Hematopoietic multipotent progenitor cell (in vitro differentiated cells): ENCODE data around the gene KLRC4. TPM values are rescaled to one million over a fixed set of nuclear protein-coding genes. Genes with fewer than 3 reads are reported as not detected.
"Not testable (repeated sequence)": the region's sequence is repeated elsewhere in the genome, so short reads cannot be mapped to it uniquely, and the experiment has no call there.

Experiments
- DNase-seq, 3 donors: peaks; one replicate each; pipeline ENCODE4 v3.0.0-alpha.2; 2011 to 2015; ENCODE audit warnings: low read depth in 2 of 3, low spot score in 2 of 3
- total RNA-seq: library from RNA; depleted of rRNA; stranded (reverse); fragments of >200 nt; gene quantifications from one replicate; pipeline ENCODE4 v1.2.3, GENCODE V29; 2012

Gene KLRC4, protein sequence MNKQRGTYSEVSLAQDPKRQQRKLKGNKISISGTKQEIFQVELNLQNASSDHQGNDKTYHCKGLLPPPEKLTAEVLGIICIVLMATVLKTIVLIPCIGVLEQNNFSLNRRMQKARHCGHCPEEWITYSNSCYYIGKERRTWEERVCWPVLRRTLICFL
- not detected for total RNA-seq

DNA sequence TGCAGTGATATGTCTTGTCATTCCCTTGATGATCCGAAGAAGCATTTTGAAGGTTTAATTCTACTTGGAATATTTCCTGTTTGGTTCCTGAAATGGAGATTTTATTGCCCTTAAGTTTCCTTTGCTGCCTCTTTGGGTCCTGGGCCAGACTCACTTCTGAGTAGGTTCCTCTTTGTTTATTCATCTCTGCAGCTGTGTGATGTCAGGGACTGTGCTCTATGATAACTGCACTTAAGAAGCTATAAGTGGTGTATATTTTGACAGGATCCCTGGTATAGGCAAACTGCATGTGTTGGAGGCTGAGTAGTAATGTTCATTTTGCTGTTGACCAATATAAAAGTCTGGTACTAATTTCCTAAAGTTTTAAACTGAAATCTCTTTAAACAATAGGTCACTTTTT lies at the start of gene KLRC4:
Gene KLRC4 (minus strand): TSS at position 366 of the 400 bp plus-strand sequence. CDS start 182 bp downstream, at position 184.
- peak in 2 of 3 donors; percentile 45 to 80 for DNase-seq

DNA sequence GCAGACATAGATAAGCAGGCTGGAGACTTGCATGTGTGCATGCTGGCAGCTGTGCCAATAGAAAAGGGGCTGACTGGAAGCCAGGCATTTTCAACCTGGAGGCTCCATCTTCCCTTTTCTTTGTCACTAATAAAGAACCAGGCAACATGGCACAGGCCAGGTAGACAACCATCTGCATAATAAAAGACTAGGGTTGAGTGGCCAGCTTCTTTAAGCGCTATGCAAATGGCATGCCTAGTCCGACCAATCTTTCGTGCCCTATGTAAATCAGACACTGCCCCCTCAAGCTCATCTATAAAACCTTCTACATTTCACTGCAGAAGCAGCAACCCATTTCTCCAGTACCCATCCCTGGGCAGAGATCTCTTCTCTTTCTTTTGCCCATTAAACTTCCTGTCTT lies 48.2 kb upstream of the KLRC4 start:
- DNase-seq: no peak

DNA sequence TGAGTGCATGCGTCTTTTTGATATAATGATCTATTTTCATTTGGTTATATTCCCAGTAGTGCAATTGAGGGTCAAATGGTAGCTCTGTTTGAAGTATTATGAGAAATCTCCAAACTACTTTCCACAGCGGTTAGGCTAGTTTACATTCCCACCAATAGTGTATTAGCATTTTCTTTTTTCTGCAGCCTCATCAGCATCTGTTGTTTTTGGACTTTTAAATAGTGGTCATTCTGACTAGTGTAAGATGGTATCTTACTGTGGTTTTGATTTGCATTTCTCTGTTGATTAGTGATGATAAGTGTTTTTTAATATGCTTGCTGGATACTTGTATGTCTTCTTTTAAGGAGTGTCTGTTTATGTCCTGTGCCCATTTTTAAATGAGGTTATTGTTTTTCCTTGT lies 47.3 kb upstream of the KLRC4 start:
- no peak for DNase-seq

DNA sequence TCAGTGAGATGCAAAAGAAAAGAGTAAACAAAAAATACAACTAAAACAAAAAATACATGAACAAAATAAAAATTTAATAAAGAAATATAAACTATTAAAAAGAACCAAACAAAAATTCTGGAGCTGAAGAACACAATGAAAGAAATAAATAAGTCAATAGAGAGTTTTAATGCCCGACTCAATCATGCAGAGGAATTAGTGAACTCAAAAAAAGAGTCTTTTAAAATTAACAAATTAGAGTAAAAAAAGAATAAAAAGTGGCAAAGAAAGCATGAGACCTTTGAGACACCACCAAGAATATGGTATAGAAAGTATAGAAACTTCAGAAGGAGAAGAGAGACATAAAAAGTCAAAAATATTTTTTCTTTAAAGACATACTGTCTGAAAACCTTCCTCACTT lies 46.2 kb upstream of the KLRC4 start:
- peak in 1 of 3 donors; percentile 12 for DNase-seq

DNA sequence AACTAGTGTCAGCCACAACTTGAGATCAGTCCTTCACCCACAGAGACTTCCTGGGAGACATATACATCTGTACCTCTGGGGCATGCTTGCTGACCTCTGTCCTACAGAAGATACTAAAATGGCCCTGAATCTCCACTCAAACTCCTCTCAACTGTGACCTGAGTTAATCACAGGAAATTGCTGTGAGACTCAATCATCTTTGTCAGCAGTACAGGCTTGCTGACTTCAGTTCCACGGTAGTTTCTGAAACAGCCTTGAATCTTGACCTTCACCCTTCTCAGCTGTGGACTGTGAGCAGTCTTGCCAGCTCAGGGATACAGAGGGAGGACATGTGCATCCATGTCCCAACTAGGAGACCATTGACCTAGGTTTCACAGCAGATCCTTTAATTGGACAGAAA lies 45.0 kb upstream of the KLRC4 start:
- no peak for DNase-seq

DNA sequence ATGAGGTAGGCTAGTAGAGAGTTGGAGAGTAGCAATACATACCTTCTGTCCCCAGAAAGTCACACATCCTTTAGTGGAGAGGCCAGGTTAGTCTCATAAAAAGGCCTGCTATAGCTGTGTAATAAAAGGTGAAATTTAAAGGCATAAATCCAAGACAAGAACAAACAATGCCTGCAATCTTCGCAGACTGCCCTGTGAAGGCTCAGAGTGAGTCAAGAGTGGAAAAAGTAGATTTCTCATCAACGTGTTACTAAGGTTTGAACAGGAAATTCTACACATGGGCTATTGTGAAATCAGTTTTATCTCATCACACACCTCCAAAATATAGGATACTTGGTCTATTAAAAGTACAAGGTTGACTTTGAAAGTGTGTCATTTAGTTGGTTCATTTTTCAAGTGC lies 43.6 kb upstream of the KLRC4 start, which contains the start of gene KLRC1:
Gene KLRC1 (minus strand): TSS at position 222 of the 400 bp plus-strand sequence. CDS start 2,221 bp downstream, outside the sequence.
- no peak for DNase-seq

DNA sequence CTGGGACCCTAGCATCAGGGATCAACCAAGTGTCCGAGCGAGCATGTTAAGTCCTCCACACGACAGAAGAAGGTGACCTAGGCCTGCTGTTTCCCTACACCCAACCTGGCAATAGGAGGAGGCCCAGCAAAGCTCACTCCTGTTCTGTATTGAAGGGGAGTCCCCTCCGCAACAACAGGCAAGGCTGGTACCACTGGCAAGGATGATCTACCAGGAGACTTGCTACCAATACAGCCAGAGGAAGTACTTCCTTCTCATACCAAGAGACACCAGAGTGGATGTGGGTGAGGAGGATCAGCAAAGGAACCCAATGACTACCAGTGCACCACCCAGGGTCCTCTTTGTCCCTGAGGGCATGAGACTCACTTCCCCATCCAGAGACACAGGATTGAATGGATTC lies 38.7 kb upstream of the KLRC4 start:
- DNase-seq: no peak

DNA sequence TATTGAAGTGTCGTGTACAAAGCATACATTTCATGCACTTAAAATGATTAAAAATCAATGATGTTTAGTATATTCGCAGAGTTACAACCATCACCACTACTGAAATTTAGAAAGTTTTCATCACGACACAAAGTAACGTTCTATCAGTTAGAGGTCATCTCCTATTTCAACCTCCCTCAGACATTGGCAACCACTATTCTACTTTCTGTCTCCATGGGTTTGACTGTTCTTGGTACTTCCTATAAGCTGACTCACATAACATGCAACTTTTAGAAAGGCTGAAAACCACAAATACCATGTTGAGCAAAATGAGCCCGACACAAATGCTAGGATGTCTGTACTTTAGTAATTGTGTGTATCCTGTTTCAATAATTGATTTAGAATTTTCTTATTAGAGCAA lies 36.5 kb upstream of the KLRC4 start:
- not testable (repeated sequence) for DNase-seq

DNA sequence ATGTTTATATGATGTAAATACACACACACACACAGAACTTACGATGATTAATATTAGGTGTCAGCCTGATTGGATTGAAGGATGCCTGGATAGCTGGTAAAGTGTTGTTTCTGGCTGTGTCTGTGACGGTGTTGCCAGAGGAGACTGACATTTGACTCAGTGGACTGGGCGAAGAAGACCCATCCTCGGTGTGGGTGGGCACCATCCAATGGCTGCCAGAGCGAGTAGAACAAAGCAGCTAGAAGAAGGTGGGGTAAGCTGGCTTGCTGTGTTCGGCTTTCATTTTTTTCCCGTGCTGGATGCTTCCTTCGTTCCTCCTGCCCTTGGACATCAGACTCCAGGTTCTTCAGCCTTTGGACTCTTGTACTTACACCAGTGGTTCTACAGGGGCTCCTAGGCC lies 31.6 kb upstream of the KLRC4 start:
- not testable (repeated sequence) for DNase-seq

DNA sequence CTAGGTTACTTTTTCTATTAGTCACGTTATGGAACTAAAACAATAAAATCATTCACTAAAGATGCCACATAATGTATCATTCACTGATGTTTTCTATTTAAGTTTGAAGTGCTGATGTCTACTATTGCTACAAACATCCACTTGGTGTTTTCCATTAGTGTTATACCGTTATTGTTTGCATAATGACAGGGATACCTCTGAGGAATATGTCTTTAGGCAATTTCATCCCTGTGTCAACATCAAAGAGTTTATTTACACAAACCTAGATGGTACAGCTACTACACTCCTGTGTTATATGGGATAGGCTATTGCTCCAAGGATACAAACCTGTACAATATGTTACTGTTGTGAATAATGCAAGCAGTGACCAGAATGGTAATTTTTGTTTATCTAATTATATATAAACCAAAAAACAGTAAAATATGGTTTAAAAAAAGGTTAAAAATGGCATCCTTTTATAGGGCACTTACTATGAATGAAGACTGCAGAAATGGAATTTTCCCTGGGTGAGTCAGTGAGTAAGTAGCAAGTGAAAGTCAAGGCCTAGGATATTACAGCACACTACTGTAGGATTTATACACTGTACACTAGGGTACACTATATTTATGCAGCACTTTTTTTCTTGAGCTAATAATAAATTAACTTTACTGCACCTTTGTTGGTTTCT lies 30.2 kb upstream of the KLRC4 start:
- not testable (repeated sequence) for DNase-seq

DNA sequence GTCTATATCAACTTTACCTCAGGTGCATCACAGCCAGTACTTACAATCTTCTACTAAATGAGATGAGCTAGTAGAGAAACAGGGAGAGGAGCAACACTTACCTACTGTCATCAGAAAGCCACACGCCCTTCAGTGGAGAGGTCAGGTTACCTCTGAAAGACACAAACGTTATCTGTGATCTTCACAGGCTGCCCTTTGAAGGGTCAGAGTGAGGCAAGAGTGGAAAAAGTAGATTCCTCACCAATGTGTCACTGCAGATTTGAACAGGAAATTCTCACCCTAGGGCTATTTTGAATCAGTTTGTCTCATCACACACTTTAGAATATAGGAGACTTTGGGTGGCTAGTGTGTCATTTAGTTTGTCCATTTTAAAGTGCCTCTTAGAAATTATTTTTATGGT lies 28.0 kb upstream of the KLRC4 start:
- not testable (repeated sequence) for DNase-seq

DNA sequence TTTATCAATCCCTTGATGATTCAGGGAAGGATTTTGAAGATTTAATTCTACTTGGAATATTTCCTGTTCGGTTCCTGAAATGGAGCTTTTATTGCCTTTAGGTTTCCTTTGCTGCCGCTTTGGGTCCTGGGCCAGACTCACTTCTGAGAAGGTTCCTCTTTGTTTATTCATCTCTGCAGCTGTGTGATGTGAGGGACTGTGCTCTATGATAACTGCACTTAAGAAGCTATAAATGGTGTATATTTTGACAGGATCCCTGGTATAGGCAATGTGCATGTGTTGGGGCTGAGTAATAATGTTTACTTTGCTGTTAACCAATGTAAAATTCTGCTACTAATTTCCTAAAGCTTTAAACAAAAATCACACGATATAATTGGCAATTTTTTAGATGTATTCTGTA lies 26.3 kb upstream of the KLRC4 start, which contains the start of gene KLRC2:
Gene KLRC2 (minus strand): TSS at position 195 of the 400 bp plus-strand sequence. CDS start 24 bp downstream, at position 171.
- peak in 2 of 3 donors; percentile 27 to 75 for DNase-seq

DNA sequence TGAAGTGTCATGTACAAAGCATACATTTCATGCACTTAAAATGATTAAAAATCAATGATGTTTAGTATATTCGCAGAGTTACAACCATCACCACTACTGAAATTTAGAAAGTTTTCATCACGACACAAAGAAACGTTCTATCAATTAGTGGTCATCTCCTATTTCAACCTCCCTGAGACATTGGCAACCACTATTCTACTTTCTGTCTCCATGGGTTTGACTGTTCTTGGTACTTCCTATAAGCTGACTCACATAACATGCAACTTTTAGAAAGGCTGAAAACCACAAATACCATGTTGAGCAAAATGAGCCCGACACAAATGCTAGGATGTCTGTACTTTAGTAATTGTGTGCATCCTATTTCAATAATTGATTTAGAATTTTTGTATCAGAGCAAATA lies 21.1 kb upstream of the KLRC4 start:
- not testable (repeated sequence) for DNase-seq

DNA sequence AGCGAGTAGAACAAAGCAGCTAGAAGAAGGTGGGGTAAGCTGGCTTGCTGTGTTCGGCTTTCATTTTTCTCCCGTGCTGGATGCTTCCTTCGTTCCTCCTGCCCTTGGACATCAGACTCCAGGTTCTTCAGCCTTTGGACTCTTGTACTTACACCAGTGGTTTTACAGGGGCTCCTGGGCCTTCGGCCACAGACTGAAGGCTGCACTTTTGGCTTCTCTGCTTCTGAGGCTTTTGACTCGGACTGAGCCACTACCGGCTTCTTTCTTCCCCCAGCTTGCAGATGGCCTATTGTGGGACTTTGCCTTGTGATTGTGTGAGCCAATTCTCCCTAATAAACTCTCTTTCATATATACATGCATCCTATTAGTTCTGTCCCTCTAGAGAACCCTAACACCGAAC lies 16.4 kb upstream of the KLRC4 start:
- DNase-seq: not testable (repeated sequence)

DNA sequence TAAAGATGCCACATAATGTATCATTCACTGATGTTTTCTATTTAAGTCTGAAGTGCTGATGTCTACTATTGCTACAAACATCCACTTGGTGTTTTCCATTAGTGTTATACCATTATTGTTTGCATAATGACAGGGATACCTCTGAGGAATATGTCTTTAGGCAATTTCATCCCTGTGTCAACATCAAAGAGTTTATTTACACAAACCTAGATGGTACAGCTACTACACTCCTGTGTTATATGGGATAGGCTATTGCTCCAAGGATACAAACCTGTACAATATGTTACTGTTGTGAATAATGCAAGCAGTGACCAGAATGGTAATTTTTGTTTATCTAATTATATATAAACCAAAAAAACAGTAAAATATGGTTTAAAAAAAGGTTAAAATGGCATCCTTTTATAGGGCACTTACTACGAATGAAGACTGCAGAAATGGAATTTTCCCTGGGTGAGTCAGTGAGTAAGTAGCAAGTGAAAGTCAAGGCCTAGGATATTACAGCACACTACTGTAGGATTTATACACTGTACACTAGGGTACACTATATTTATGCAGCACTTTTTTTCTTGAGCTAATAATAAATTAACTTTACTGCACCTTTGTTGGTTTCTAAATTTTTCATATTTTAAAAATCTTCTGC lies 14.8 kb upstream of the KLRC4 start:
- not testable (repeated sequence) for DNase-seq

DNA sequence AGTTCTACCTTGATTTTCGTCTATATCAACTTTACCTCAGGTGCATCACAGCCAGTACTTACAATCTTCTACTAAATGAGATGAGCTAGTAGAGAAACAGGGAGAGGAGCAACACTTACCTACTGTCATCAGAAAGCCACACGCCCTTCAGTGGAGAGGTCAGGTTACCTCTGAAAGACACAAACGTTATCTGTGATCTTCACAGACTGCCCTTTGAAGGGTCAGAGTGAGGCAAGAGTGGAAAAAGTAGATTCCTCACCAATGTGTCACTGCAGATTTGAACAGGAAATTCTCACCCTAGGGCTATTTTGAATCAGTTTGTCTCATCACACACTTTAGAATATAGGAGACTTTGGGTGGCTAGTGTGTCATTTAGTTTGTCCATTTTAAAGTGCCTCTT lies 12.6 kb upstream of the KLRC4 start:
- DNase-seq: not testable (repeated sequence)

DNA sequence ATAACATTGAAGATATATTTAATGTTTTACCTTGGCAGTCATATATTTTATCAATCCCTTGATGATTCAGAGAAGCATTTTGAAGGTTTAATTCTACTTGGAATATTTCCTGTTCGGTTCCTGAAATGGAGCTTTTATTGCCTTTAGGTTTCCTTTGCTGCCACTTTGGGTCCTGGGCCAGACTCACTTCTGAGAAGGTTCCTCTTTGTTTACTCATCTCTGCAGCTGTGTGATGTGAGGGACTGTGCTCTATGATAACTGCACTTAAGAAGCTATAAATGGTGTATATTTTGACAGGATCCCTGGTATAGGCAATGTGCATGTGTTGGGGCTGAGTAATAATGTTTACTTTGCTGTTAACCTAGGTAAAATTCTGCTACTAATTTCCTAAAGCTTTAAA lies 10.8 kb upstream of the KLRC4 start, which contains the start of gene KLRC3:
Gene KLRC3 (minus strand): TSS at position 262 of the 400 bp plus-strand sequence. CDS start 45 bp downstream, at position 217.
- not testable (repeated sequence) for DNase-seq

DNA sequence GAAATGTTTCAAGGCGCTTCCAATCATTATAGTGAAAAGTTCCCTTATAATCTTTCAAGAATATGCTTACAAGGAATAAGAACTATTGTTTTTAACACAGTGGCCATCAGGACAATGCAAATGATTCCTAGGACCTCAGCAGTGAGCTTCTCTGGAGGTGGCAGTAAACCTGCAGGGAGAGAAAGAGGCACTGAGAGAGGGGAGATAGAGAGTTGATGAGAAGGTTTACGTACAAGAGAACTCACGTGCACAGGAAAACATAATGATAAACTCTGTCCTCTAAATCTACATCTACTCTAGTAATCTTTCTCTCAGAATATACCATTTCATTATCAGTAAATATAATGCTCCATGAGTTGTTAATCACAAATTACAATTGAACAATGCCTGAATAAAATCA lies 715 bp downstream of the KLRC4 start:
- DNase-seq: no peak

DNA sequence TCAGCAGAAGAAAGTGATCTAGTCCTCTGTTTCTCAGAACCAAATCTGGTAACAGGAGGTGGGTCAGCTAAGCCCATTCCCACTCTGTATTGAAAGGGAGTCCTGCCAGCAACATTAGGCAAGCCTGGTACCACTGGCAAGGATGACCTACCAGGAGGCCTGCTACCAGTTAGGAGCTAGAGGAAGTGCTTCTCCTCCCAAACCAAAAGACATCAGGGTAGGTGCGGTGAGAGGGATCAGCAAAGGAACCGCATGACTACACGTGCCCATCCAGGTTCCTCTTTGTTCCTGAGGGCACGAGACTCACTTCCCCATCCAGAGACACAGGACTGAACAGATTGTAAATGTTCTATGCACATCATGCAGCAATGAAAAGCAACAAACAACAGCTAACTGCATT lies 2.8 kb downstream of the KLRC4 start:
- peak in 2 of 3 donors; percentile 33 to 69 for DNase-seq

DNA sequence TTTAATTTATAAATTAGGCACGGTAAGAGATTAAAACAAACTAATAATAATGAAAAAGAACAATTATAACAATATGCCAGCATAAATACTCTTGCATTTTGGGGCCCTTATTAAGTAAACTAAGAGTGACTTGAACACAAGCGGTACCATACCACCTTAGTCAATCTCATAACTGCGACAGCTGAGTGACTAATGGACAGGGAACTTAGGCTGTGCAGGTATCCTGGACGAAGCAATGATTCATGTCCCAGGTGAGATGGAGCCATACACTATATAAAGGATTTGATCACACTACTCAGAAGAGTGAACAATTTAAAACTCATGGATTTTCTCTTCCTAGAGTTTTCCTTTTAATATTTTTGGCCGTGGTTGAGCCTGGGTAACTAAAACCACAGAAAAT lies 4.3 kb downstream of the KLRC4 start:
- DNase-seq: no peak

DNA sequence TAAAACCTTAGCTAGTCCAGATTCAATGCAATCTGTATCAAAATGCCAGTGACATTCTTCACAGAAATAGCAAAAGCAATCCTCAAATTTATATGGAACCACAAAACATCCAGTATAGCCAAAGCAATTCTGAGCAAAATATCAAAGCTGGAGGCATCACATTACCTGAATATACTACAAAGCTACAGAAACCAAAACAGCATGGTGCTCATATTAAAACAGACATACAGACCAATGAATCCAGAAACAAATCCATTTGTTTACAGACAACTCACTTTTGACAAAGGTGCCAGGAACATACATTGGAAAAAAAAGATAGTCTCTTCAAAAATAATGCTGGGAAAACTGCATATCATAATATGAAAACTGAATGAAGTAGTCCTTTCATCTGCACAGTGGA lies 4.8 kb downstream of the KLRC4 start:
- DNase-seq: no peak

DNA sequence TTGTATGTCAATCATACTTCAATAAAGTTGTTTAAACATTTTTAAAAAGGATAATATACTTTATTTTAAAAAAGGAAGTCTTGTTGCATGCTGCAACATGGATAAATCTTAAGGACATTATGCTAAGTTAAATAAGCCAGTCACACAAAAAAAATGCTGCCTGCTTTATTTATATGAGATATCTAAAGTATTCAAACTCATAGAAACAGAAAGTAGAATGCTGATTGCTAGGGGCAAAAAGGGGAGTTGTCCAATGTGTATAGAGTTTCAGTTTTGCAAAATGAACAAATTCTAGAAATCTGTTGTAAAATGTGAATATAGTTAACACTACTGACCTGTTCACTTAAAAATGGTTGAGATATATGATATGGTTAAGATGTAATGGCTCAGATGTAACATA lies 8.7 kb downstream of the KLRC4 start:
- DNase-seq: peak in 1 of 3 donors; percentile 10
